IMR-90 (cell line): ENCODE results near the gene GINS1. TPM values are rescaled to one million over a fixed set of nuclear protein-coding genes. Genes with fewer than 3 reads are reported as not detected.

ENCODE experiments used
- ATAC-seq: fragments of 200-7000 bp; cut with Tn5 transposase; 2 replicates; pipeline ENCODE4 v1.9.1; 2020; ENCODE audit warnings: low read depth, mild to moderate bottlenecking, moderate library complexity
- BruUV-seq: library from RNA; stranded (reverse); fragments of 400-500 nt; replicated peaks from 2 replicates; lab custom pipeline; 2021; lab: Mats Ljungman, UMichigan
- CTCF ChIA-PET: fragments of 300-600 bp; formaldehyde crosslinking; extraction: SDS; loops from one replicate; lab custom pipeline; 2021; ENCODE audit warnings: antibody characterized with exemption; lab: Yijun Ruan, JAX
- POLR2A ChIA-PET: fragments of 300-600 bp; sonication (Branson Sonifier 250); formaldehyde crosslinking; loops from one replicate; lab custom pipeline; 2022; ENCODE audit warnings: antibody characterized with exemption; ENCODE audit not compliant: unreplicated experiment; lab: Charles Lee
- DNase-seq: peaks from one replicate; pipeline ENCODE4 v3.0.0; 2013
- H2AFZ ChIP-seq: replicated peaks from 2 replicates; pipeline ENCODE3; 2013; ENCODE audit warnings: low read length, mild to moderate bottlenecking; ENCODE audit not compliant: poor library complexity
- H2AK5ac ChIP-seq: 2 replicates; pipeline ENCODE4 v1.6.1; 2013; ENCODE audit warnings: low read depth, low read length, inconsistent platforms
- H2AK9ac ChIP-seq: replicated peaks from 2 replicates; pipeline ENCODE3; 2013; ENCODE audit warnings: mild to moderate bottlenecking, low read depth, low read length, moderate library complexity; ENCODE audit not compliant: poor library complexity
- H2BK120ac ChIP-seq: 2 replicates; pipeline ENCODE4 v1.6.1; 2013; ENCODE audit warnings: low read depth, low read length, inconsistent platforms
- H2BK15ac ChIP-seq: 3 replicates; pipeline ENCODE4 v1.6.1; 2013; ENCODE audit warnings: low read depth, low read length, inconsistent platforms
- H2BK20ac ChIP-seq: 2 replicates; pipeline ENCODE4 v1.6.1; 2013; ENCODE audit warnings: low read depth, mild to moderate bottlenecking, inconsistent platforms, low read length, moderate library complexity
- H2BK5ac ChIP-seq: 2 replicates; pipeline ENCODE4 v1.6.1; 2013; ENCODE audit warnings: mild to moderate bottlenecking, low read depth, low read length, inconsistent platforms; ENCODE audit not compliant: poor library complexity, severe bottlenecking
- H3K14ac ChIP-seq: replicated peaks from 2 replicates; pipeline ENCODE4 v1.6.1; 2013; ENCODE audit warnings: low read depth, low read length, inconsistent platforms
- H3K18ac ChIP-seq: 2 replicates; pipeline ENCODE4 v1.6.1; 2013; ENCODE audit warnings: low read depth, low read length, control low read depth
- H3K23ac ChIP-seq: 2 replicates; pipeline ENCODE4 v1.6.1; 2013; ENCODE audit warnings: low read depth, low read length, inconsistent platforms
- H3K27ac ChIP-seq: 2 replicates; pipeline ENCODE4 v1.5.1; 2013; ENCODE audit warnings: mild to moderate bottlenecking, control low read depth, low read length; ENCODE audit not compliant: insufficient read depth
- H3K27me3 ChIP-seq: 2 replicates; pipeline ENCODE4 v1.6.1; 2013; ENCODE audit warnings: low read length; ENCODE audit not compliant: control insufficient read depth, insufficient read depth
- H3K36me3 ChIP-seq: 2 replicates; pipeline ENCODE4 v1.6.1; 2013; ENCODE audit warnings: low read length, mixed read lengths; ENCODE audit not compliant: control insufficient read depth, insufficient read depth
- H3K4ac ChIP-seq: 2 replicates; pipeline ENCODE4 v1.6.1; 2013; ENCODE audit warnings: low read depth, low read length, inconsistent platforms
- H3K4me1 ChIP-seq: 2 replicates; pipeline ENCODE4 v1.6.1; 2013; ENCODE audit warnings: low read length, mixed read lengths; ENCODE audit not compliant: control insufficient read depth, insufficient read depth
- H3K4me2 ChIP-seq: 2 replicates; pipeline ENCODE4 v1.6.1; 2013; ENCODE audit warnings: low read depth, mild to moderate bottlenecking, control low read depth, low read length, moderate library complexity
- H3K4me3 ChIP-seq: 2 replicates; pipeline ENCODE4 v1.5.1; 2013; ENCODE audit warnings: low read depth, mild to moderate bottlenecking, control low read depth, low read length, moderate library complexity; ENCODE audit not compliant: insufficient read depth
- H3K56ac ChIP-seq: 2 replicates; pipeline ENCODE4 v1.6.1; 2013; ENCODE audit warnings: low read length, inconsistent platforms; ENCODE audit not compliant: insufficient read depth; ENCODE audit errors: extremely low read depth
- H3K79me1 ChIP-seq, 2 experiments: 2 replicates each; pipeline ENCODE4 v1.6.1; 2013; ENCODE audit warnings: low read length in 2 of 2, inconsistent platforms in 1 of 2, low read depth in 1 of 2
- H3K9ac ChIP-seq: 2 replicates; pipeline ENCODE4 v1.6.1; 2013; ENCODE audit warnings: low read depth, low read length, control low read depth
- H3K9me1 ChIP-seq: 2 replicates; pipeline ENCODE4 v1.6.1; 2013; ENCODE audit warnings: low read length, inconsistent platforms; ENCODE audit not compliant: insufficient read depth
- H3K9me3 ChIP-seq: 2 replicates; pipeline ENCODE4 v1.6.1; 2013; ENCODE audit warnings: low read length; ENCODE audit not compliant: control insufficient read depth, insufficient read depth
- H4K20me1 ChIP-seq: 2 replicates; pipeline ENCODE4 v1.6.1; 2013; ENCODE audit warnings: low read length, inconsistent platforms; ENCODE audit not compliant: insufficient read depth
- H4K5ac ChIP-seq: 2 replicates; pipeline ENCODE4 v1.6.1; 2013; ENCODE audit warnings: mild to moderate bottlenecking, low read depth, low read length, control low read depth
- H4K8ac ChIP-seq, 2 experiments: 2 replicates each; pipeline ENCODE4 v1.6.1; 2013; ENCODE audit warnings: low read depth in 2 of 2, low read length in 2 of 2, control low read depth in 1 of 2, inconsistent platforms in 1 of 2
- H4K91ac ChIP-seq: 2 replicates; pipeline ENCODE4 v1.6.1; 2013; ENCODE audit warnings: low read depth, low read length, inconsistent platforms; ENCODE audit not compliant: insufficient read depth
- BHLHE40 ChIP-seq: fragments of 150-350 bp; IDR thresholded peaks from 2 replicates; pipeline ENCODE4 v1.6.1; 2016; ENCODE audit warnings: mild to moderate bottlenecking, low read depth, low read length
- CEBPB ChIP-seq: IDR thresholded peaks from 2 replicates; pipeline ENCODE4 v1.6.1; 2012; ENCODE audit warnings: low read depth, low read length, improper control_type of control experiment
- CHD1 ChIP-seq: IDR thresholded peaks from 2 replicates; pipeline ENCODE4 v1.6.1; 2012; ENCODE audit warnings: low read depth, low read length, improper control_type of control experiment
- FOS ChIP-seq: fragments of 150-350 bp; IDR thresholded peaks from 2 replicates; pipeline ENCODE4 v1.6.1; 2016; ENCODE audit warnings: low read depth, low read length
- MAFK ChIP-seq: IDR thresholded peaks from 2 replicates; pipeline ENCODE4 v1.6.1; 2012; ENCODE audit warnings: low read depth, low read length, improper control_type of control experiment
- MXI1 ChIP-seq: IDR thresholded peaks from 2 replicates; pipeline ENCODE4 v1.6.1; 2012; ENCODE audit warnings: low read depth, mild to moderate bottlenecking, low read length, moderate library complexity, borderline replicate concordance
- NFE2L2 ChIP-seq: fragments of 150-350 bp; IDR thresholded peaks from 2 replicates; pipeline ENCODE4 v1.6.1; 2016; ENCODE audit warnings: low read depth, mild to moderate bottlenecking, low read length
- POLR2A ChIP-seq: IDR thresholded peaks from 2 replicates; pipeline ENCODE4 v1.6.1; 2012; ENCODE audit warnings: mild to moderate bottlenecking, low read depth, low read length
- RAD21 ChIP-seq: IDR thresholded peaks from 2 replicates; pipeline ENCODE4 v1.6.1; 2012; ENCODE audit warnings: low read length, improper control_type of control experiment
- RCOR1 ChIP-seq: IDR thresholded peaks from 2 replicates; pipeline ENCODE4 v1.6.1; 2012; ENCODE audit warnings: mild to moderate bottlenecking, low read length, improper control_type of control experiment; ENCODE audit not compliant: insufficient replicate concordance
- RFX5 ChIP-seq: IDR thresholded peaks from 2 replicates; pipeline ENCODE4 v1.8.0; 2012; ENCODE audit warnings: low read depth, mild to moderate bottlenecking, low read length, moderate library complexity
- SMC3 ChIP-seq: fragments of 150-350 bp; IDR thresholded peaks from 2 replicates; pipeline ENCODE4 v1.6.1; 2016; ENCODE audit warnings: low read depth, mild to moderate bottlenecking, antibody characterized with exemption, low read length, moderate library complexity
- WGBS, 2 experiments: methylation state at CpG; one replicate each; pipeline versions ENCODE4 v1.1.5 to v1.1.7; 2013; ENCODE audit warnings: missing lambda C conversion rate in 2 of 2; ENCODE audit not compliant: insufficient read length in 1 of 2; ENCODE audit errors: extremely low coverage in 2 of 2; 5-methylcytosine and 5-hydroxymethylcytosine counted together
- dilution Hi-C: fragments of 300-500 bp; cut with HindIII; formaldehyde crosslinking; loops from one replicate; pipeline ENCODE4 v1.14.3; 2018; ENCODE audit warnings: low sequenced_read_pairs; ENCODE audit not compliant: unreplicated experiment
- in situ Hi-C: fragments of 300-500 bp; cut with MboI; formaldehyde crosslinking; loops from 3 replicates; pipeline ENCODE4 v1.14.3; 2019; ENCODE audit warnings: low sequenced_read_pairs, inconsistent platforms, mixed read lengths
- intact Hi-C: fragments of 100-400 bp; cut with micrococcal nuclease; formaldehyde crosslinking; loops from 2 replicates; pipeline ENCODE4 v1.10.0; 2022
- polyA plus RNA-seq, 3 experiments: library from polyadenylated mRNA; depleted of rRNA; stranded (reverse); fragments of >200 nt; gene quantifications; 2 replicates each; pipeline ENCODE4 v1.2.3, GENCODE V29; 2012; ENCODE audit warnings: low replicate concordance in 1 of 3
- total RNA-seq: library from RNA; depleted of rRNA; stranded (reverse); fragments of >200 nt; gene quantifications from 2 replicates; pipeline ENCODE4 v1.2.3, GENCODE V29; 2012
- TF ChIP-seq, protein P1 (sequence below): fragments of 150-350 bp; IDR thresholded peaks from 2 replicates; pipeline ENCODE4 v1.6.1; 2017; ENCODE audit warnings: mild to moderate bottlenecking, antibody characterized with exemption, low read length, low read depth
- TF ChIP-seq, protein P2 (sequence below): fragments of 150-350 bp; IDR thresholded peaks from 2 replicates; pipeline ENCODE4 v1.6.1; 2016; ENCODE audit warnings: low read depth, mild to moderate bottlenecking, low read length, moderate library complexity, borderline replicate concordance
- TF ChIP-seq, protein P3 (sequence below): conservative IDR thresholded peaks from 2 replicates; pipeline ENCODE4 v1.5.1; 2012; ENCODE audit warnings: mild to moderate bottlenecking, low read depth, low read length, improper control_type of control experiment

GINS1 gene
- total and polyA plus RNA-seq, 2 of the 4 experiments (the other 2 are of a cell fraction) = 4.9 to 6.6 TPM

DNA sequence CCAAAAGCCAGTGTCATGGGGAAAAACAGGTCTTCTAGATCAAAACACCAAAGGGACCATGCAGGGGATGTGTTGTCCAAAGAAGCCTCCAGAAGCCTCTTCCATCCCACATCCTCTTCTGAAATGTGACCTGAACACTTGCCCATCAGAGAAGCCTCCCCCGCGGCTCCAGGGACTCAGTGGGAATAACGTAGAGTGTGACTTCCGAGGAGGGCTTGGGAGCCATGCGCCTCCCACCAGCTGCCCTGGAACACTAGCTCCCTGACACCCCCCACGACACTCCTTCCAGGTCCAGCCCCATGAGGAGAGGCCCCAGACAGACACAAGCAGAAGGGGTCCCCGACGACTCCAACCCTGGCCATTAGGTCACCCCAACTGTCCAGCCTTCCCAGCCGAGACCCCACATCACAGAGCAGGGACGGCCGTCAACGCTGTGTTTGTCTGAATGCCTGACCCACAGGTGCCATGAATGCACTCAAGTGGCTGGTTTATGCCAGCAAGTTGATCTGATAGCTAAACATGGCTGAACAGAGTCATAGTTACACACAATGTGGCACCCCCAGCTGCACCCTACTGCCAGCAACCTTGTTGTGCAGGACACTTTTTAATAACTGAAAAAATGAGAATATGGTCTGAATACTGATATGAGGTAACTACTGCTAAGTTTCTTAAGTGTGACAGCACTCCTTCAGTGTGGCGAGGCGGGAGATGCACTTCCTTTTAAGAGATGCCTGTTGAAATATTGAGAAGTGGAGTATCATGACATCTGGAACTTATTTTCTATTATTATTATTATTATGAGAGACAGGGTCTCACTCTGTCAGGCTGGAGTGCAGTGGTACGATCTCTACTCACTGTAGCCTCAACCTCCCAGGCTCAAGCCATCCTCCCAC lies 58.0 kb downstream of the GINS1 start:
- H2BK5ac ChIP-seq = no peak overlapping the region
- peaks cover 42% of the 10 kb centered on the region for H3K36me3 ChIP-seq
- no peak for ATAC-seq
- H3K79me1 ChIP-seq = peaks cover 0 to 7% of the 10 kb centered on the region in 2 experiments; a peak in 1 of 4 replicates
- H3K4me1 ChIP-seq = no peaks in the 10 kb centered on the region
- H3K4me3 ChIP-seq = no peak overlapping the region
- no peak overlapping the region for H2BK20ac ChIP-seq
- peaks cover 3% of the 10 kb centered on the region; the same call in 1 of the 2 replicates for H4K20me1 ChIP-seq
- no peaks in the 10 kb centered on the region for H3K9me3 ChIP-seq
- DNase-seq = no peak
- H3K9ac ChIP-seq = no peak overlapping the region
- H3K23ac ChIP-seq = no peak overlapping the region
- no peak overlapping the region for H3K27ac ChIP-seq
- H2AK9ac ChIP-seq = no peak overlapping the region
- no peak overlapping the region for H2BK120ac ChIP-seq
- no peak overlapping the region for H3K14ac ChIP-seq
- H4K8ac ChIP-seq = no peak overlapping the region
- H3K18ac ChIP-seq = no peak overlapping the region
- no peak overlapping the region for H3K56ac ChIP-seq
- no peak overlapping the region for H4K91ac ChIP-seq
- BruUV-seq = no TSS peak
- H2BK15ac ChIP-seq = no peak overlapping the region
- POLR2A ChIA-PET = no interaction called here
- 91% methylated on average over 7 of the region's 15 CpGs; no CpG with 5 or more reads in 1 of the 2 experiments for WGBS, 2 experiments
- no peak overlapping the region for H2AFZ ChIP-seq
- in situ Hi-C loops (no loop called here), intact Hi-C loops (no loop called here), dilution Hi-C loops (no loop called here)
- no peak overlapping the region for H3K4me2 ChIP-seq
- CTCF ChIA-PET = no interaction called here
- H3K27me3 ChIP-seq = no peaks in the 10 kb centered on the region
- H4K5ac ChIP-seq = no peak overlapping the region
- no peaks in the 10 kb centered on the region; the same call in 1 of the 2 replicates for H3K9me1 ChIP-seq
- no peak overlapping the region for H2AK5ac ChIP-seq
- no peak overlapping the region for H3K4ac ChIP-seq
- TF ChIP-seq RFX5 = no peak
- no peak for TF ChIP-seq SMC3
- TF ChIP-seq RCOR1 = no peak
- no peak for TF ChIP-seq NFE2L2
- TF ChIP-seq, protein P1, sequence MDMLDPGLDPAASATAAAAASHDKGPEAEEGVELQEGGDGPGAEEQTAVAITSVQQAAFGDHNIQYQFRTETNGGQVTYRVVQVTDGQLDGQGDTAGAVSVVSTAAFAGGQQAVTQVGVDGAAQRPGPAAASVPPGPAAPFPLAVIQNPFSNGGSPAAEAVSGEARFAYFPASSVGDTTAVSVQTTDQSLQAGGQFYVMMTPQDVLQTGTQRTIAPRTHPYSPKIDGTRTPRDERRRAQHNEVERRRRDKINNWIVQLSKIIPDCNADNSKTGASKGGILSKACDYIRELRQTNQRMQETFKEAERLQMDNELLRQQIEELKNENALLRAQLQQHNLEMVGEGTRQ = no peak
- no peak for TF ChIP-seq POLR2A
- no peak for TF ChIP-seq FOS
- TF ChIP-seq MXI1 = no peak
- TF ChIP-seq, protein P2, sequence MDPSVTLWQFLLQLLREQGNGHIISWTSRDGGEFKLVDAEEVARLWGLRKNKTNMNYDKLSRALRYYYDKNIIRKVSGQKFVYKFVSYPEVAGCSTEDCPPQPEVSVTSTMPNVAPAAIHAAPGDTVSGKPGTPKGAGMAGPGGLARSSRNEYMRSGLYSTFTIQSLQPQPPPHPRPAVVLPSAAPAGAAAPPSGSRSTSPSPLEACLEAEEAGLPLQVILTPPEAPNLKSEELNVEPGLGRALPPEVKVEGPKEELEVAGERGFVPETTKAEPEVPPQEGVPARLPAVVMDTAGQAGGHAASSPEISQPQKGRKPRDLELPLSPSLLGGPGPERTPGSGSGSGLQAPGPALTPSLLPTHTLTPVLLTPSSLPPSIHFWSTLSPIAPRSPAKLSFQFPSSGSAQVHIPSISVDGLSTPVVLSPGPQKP = no peak
- TF ChIP-seq MAFK = no peak
- TF ChIP-seq, protein P3, sequence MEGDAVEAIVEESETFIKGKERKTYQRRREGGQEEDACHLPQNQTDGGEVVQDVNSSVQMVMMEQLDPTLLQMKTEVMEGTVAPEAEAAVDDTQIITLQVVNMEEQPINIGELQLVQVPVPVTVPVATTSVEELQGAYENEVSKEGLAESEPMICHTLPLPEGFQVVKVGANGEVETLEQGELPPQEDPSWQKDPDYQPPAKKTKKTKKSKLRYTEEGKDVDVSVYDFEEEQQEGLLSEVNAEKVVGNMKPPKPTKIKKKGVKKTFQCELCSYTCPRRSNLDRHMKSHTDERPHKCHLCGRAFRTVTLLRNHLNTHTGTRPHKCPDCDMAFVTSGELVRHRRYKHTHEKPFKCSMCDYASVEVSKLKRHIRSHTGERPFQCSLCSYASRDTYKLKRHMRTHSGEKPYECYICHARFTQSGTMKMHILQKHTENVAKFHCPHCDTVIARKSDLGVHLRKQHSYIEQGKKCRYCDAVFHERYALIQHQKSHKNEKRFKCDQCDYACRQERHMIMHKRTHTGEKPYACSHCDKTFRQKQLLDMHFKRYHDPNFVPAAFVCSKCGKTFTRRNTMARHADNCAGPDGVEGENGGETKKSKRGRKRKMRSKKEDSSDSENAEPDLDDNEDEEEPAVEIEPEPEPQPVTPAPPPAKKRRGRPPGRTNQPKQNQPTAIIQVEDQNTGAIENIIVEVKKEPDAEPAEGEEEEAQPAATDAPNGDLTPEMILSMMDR = no peak
- no peak for TF ChIP-seq CHD1
- TF ChIP-seq BHLHE40 = no peak
- TF ChIP-seq RAD21 = no peak
- TF ChIP-seq CEBPB = no peak
